ENCODE results near the gene PDZRN3.

Gene PDZRN3

DNA sequence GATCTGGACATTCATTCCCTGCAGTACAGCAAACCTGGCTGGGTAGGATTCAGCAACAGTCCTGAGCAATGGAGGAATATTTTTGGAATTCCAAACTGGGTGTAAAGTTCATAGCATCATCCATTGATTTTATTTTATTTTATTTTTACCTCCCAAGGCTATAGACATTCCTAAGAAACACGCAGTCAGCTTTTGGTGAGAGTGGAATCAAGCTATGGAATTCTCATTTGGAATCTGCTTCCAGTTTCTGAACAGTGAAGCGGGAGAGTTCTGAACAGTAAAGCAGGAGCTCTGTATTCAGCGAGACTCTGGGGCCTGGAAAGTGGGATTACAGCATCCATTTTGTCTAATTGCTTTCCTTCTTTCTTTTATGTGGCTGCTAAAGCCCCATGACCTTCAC is 1.4 kb upstream of the PDZRN3 start:
- no peak overlapping the region for H3K4me3 ChIP-seq (replicated peaks in 1 of 2; ENCODE audit: low read depth in 2 of 2, low read length in 2 of 2)
- no peak for DNase-seq (ENCODE audit: low read depth in 2 of 2)
- TF ChIP-seq, protein P1, sequence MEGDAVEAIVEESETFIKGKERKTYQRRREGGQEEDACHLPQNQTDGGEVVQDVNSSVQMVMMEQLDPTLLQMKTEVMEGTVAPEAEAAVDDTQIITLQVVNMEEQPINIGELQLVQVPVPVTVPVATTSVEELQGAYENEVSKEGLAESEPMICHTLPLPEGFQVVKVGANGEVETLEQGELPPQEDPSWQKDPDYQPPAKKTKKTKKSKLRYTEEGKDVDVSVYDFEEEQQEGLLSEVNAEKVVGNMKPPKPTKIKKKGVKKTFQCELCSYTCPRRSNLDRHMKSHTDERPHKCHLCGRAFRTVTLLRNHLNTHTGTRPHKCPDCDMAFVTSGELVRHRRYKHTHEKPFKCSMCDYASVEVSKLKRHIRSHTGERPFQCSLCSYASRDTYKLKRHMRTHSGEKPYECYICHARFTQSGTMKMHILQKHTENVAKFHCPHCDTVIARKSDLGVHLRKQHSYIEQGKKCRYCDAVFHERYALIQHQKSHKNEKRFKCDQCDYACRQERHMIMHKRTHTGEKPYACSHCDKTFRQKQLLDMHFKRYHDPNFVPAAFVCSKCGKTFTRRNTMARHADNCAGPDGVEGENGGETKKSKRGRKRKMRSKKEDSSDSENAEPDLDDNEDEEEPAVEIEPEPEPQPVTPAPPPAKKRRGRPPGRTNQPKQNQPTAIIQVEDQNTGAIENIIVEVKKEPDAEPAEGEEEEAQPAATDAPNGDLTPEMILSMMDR (IDR thresholded peaks at IDR 0.05; ENCODE audit: low read depth, low read length), result no peak

DNA sequence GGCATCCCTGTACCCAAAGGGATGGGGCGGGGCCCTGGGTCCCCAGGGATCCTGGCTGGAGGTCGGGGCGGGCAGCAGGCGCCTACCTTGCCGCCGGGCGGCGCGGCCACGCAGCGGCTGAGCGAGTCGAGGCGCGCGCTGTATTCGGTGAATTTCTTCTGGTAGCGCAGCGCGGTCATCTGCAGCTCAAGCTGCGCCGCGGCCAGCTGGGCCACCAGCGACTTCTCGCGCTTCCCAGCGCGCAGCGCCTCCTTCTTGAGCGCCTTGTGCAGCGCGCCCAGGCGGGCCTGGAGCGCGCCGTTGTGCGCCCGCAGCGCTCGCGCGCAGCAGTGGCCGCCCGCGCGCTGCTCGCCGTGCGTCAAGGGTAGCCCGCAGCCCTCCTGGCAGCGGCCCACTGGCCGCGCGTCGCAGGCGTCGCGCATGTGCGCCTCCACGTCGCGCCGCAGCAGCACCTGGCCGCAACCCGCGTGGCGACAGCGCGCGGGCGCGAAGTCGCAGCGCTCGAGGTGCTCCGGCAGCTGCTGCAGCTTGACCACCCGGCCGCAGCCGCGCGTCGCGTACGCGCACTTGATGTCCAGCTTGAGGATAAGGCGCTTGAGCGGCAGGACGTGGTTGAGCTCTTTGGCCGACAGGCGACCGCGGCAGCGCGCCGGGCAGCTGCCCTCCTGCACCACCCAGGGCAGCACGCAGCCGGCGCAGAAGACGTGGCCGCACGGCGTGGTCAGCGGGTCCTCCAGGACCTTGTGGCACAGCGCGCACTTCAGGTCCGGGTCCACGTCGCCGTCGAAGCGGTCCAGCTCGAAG is 522 bp downstream of the PDZRN3 start:
- peak; percentile 65 to 73 for DNase-seq (ENCODE audit: low read depth in 2 of 2)
- TF ChIP-seq, protein P1 (IDR thresholded peaks at IDR 0.05; ENCODE audit: low read depth, low read length), result no peak
- peak overlapping the region; percentile 60 to 68 for H3K4me3 ChIP-seq (replicated peaks in 1 of 2; ENCODE audit: low read depth in 2 of 2, low read length in 2 of 2)

DNA sequence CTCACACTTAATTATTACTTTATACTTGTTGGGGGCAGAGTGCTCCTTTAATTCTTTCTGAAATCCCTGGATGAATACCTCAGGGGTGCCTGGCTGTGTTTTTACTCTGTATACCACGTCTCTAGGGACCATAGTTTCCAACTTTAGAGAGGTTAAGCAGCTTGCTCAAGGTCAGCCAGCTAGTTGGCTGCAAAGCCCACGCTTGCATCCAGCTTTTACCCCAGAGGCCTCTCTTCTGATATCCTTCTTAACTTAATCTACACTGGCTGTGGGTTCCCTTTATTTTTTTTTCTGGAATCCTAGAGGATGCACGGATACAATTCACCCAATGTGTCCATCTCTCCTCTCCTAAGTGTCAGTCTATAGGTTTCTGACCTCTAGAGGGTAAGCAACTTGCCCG is 1.4 kb downstream of the PDZRN3 start:
- peak overlapping the region; percentile 60 to 68 for H3K4me3 ChIP-seq (replicated peaks in 1 of 2; ENCODE audit: low read depth in 2 of 2, low read length in 2 of 2)
- TF ChIP-seq, protein P1 (IDR thresholded peaks at IDR 0.05; ENCODE audit: low read depth, low read length), result no peak
- DNase-seq (ENCODE audit: low read depth in 2 of 2), result peak in 1 of 2 donors; percentile 75

DNA sequence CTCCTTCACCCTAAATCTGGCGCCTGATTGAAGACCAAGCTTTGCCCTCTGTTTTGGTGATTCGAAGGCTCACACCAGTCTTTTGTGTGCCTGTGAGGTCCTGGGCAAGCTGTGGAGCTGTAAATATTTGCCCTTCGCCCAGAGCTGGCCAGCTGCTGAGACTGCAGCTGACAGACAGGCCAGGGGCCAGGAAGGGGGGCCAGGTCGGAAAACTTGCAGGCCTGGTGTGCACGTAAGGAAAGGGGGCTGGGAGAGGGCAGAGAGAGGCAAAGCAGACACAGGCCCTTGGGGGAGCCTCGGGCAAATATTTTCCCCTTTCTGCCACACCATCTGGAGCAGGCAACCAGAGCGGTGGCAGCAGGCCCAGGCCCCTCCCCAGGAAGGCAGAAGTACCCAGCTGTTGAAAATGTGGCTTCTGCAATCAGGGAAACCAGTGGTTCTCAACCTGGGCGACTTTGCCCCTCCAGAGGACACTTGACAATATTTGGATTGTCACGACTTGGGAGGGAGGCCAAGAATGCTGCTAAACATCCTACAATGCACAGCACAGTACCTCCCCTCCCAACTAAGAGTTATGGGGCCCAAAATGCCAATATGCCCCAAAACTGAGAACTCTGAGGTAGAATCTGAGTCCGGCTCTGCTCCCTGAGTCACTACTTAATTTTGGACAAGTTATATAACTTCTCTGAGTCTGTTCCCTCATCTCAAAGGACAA is 2.5 kb downstream of the PDZRN3 start:
- TF ChIP-seq, protein P1 (IDR thresholded peaks at IDR 0.05; ENCODE audit: low read depth, low read length), result no peak
- peak overlapping the region; percentile 10 to 68 for H3K4me3 ChIP-seq (replicated peaks in 1 of 2; ENCODE audit: low read depth in 2 of 2, low read length in 2 of 2)
- peak in 1 of 2 donors; percentile 78 for DNase-seq (ENCODE audit: low read depth in 2 of 2)

DNA sequence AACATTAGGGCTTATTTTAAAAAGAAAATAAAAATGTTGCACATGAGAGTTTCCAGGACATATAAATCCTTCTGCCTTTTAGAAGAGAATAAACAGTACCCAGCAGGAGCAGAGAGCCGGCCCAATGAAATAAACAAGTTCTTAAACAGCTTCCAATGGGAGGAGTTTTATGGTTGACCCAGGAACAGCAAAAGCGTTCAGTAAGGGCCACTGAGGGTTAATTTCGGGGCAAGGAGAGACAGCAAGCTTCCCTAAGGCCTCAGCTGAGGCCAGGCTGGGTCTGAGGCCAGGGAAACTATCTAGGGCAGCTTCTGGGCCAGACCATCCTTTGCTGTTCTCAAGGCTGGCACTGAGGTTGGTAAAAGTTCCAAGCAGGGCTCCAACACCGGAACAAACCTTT is 3.4 kb downstream of the PDZRN3 start:
- TF ChIP-seq, protein P1 (IDR thresholded peaks at IDR 0.05; ENCODE audit: low read depth, low read length), result no peak
- peak overlapping the region in 1 of 2 donors; percentile 68 for H3K4me3 ChIP-seq (replicated peaks in 1 of 2; ENCODE audit: low read depth in 2 of 2, low read length in 2 of 2)
- peak in 1 of 2 donors; percentile 39 for DNase-seq (ENCODE audit: low read depth in 2 of 2)

DNA sequence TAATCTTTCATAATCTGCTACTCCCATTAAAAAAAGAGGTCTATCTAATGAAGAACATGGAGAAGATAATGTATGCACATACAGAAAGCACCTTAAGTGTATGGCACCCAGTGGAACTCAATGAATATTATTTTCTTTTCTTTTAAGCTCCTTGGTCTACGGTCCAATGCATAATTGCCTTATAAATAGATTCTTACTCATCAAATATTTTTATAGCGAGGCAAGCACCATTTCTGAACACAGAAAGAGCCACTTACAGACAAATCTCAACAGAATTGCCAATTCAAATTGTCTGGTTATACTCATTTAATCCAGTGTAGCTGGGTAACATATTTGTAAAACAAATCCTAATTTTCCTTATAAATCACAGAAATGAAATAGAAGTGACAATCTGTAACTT is 6.3 kb downstream of the PDZRN3 start:
- H3K4me3 ChIP-seq (replicated peaks in 1 of 2; ENCODE audit: low read depth in 2 of 2, low read length in 2 of 2), result no peak overlapping the region
- TF ChIP-seq, protein P1 (IDR thresholded peaks at IDR 0.05; ENCODE audit: low read depth, low read length), result no peak
- DNase-seq (ENCODE audit: low read depth in 2 of 2), result peak in 1 of 2 donors; percentile 23

All from cardiac fibroblast (primary cell).